Ovary (tissue), 9 donors: Measurements from ENCODE around the gene TMEM63C. TPM values are rescaled to one million over a fixed set of nuclear protein-coding genes. Genes with fewer than 3 reads are reported as not detected.

ENCODE experiments used
- DNase-seq, 5 donors: peaks; one replicate each; pipeline ENCODE4 v3.0.0-alpha.2; 2019 to 2020
- H3K27ac ChIP-seq, 2 donors: fragments of 200-600 bp; one replicate each; pipeline versions ENCODE4 v1.5.1 to v1.8.0; 2019 to 2022
- H3K27me3 ChIP-seq: fragments of 200-600 bp; one replicate; pipeline ENCODE4 v1.8.0; 2022
- H3K36me3 ChIP-seq: fragments of 200-600 bp; sonication (generic); one replicate; pipeline ENCODE4 v1.5.1; 2019
- H3K4me1 ChIP-seq: one replicate; pipeline ENCODE4 v1.8.1; 2013; ENCODE audit warnings: mild to moderate bottlenecking, moderate library complexity; ENCODE audit not compliant: insufficient read depth
- H3K4me3 ChIP-seq: fragments of 200-600 bp; sonication (generic); one replicate; pipeline ENCODE4 v1.5.1; 2017
- H3K9me3 ChIP-seq, 2 donors: fragments of 200-600 bp in 1 of 2; sonication (generic) in 1 of 2; one replicate each; pipeline versions ENCODE4 v1.5.1 to v1.8.1; 2013 to 2019; ENCODE audit warnings: mild to moderate bottlenecking in 1 of 2, moderate library complexity in 1 of 2
- CTCF ChIP-seq, 3 donors: fragments of 450-650 bp in 2 of 3; fragments of 200-600 bp in 1 of 3; IDR thresholded peaks; one replicate each; pipeline versions ENCODE4 v1.5.1 to v1.8.0; 2016 to 2022; ENCODE audit warnings: antibody characterized with exemption in 3 of 3, mild to moderate bottlenecking in 1 of 3
- EP300 ChIP-seq: sonication (generic); formaldehyde crosslinking; IDR thresholded peaks from one replicate; pipeline ENCODE4 v1.6.1; 2017; ENCODE audit warnings: antibody characterized with exemption
- POLR2A ChIP-seq: fragments of 450-650 bp; IDR thresholded peaks from one replicate; pipeline ENCODE4 v1.6.1; 2017; ENCODE audit warnings: antibody characterized with exemption, mild to moderate bottlenecking, moderate library complexity
- WGBS, 3 donors: extraction: QIAGEN DNeasy Blood & Tissue Kit in 1 of 3; methylation state at CpG; one replicate each; pipeline versions ENCODE4 v1.1.5 to v1.1.7; 2013 to 2017; 5-methylcytosine and 5-hydroxymethylcytosine counted together
- intact Hi-C, 4 donors: fragments of 100-400 bp; cut with DNase I; formaldehyde crosslinking; loops; one replicate each; pipeline versions ENCODE4 v1.11.0 to v1.15.1; 2022 to 2023
- polyA plus RNA-seq, 2 donors: library from polyadenylated mRNA; stranded (reverse); fragments of 200-250 nt in 1 of 2; fragments of 350-450 nt in 1 of 2; fragmentation: Illumina TruSeq in 1 of 2; extraction: RNeasy Lipid Tissue Mini Kit (QIAGEN cat#74804) in 1 of 2; gene quantifications; one replicate each; pipeline ENCODE4 v1.2.3, GENCODE V29; 2013 to 2014
- total RNA-seq, 7 donors: library from RNA; depleted of rRNA in 2 of 7; stranded (reverse); fragments of >200 nt in 2 of 7; fragmentation: NEBNext Ultra II Directional in 3 of 7; extraction: Animal tissue kit (Norgen Biotek cat#: 25700) in 3 of 7; gene quantifications; one replicate each; pipeline versions ENCODE4 v1.1.0 to v1.2.4, GENCODE V29; 2016 to 2023
- donor health status: DM: no; HTN: no; CAD: no; lungs with moderate emphysema.
- donor health status: DM: no; HTN: no; CAD: no.
- donor health status: Bipolar disorder and iron deficiency.
- donor health status: DM: yes; HTN: yes; CAD: no.
- donor health status: DM: no; HTN: no; CAD: no.
- donor health status: DM: yes; HTN: yes; CAD: no.

The TMEM63C gene
- total and polyA plus RNA-seq, 9 donors: 0.16 to 1.7 (median 0.25) TPM; not detected in 1

- intact Hi-C loops: no loop called here
- no peak for TF ChIP-seq POLR2A
- TF ChIP-seq CTCF (IDR thresholded peaks at IDR 0.05): no peak
- no peak for TF ChIP-seq EP300
- H3K36me3 ChIP-seq: no peaks in the 10 kb centered on the region
- 93 to 96% (median 93%) methylated on average over 7 of the region's 7 CpGs for WGBS, 3 donors
- no peaks in the 10 kb centered on the region for H3K27me3 ChIP-seq
- no peaks in the 10 kb centered on the region for H3K4me1 ChIP-seq
- H3K27ac ChIP-seq: no peak overlapping the region
- H3K4me3 ChIP-seq: no peak overlapping the region
- H3K9me3 ChIP-seq: no peaks in the 10 kb centered on the region
- no peak for DNase-seq
Measured at GRCh38 chr14:77248666-77249065, 67.1 kb downstream of the TMEM63C start.

- no peaks in the 10 kb centered on the region for H3K9me3 ChIP-seq
- TF ChIP-seq EP300: no peak
- no peak for TF ChIP-seq POLR2A
- no peak for TF ChIP-seq CTCF (IDR thresholded peaks at IDR 0.05)
- no peak for DNase-seq
- WGBS, 3 donors: 91 to 94% (median 93%) methylated on average over 7 of the region's 7 CpGs
- no peaks in the 10 kb centered on the region for H3K36me3 ChIP-seq
- no peak overlapping the region for H3K27ac ChIP-seq
- intact Hi-C loops: no loop called here
- no peaks in the 10 kb centered on the region for H3K27me3 ChIP-seq
- no peaks in the 10 kb centered on the region for H3K4me1 ChIP-seq
- no peak overlapping the region for H3K4me3 ChIP-seq
Measured at GRCh38 chr14:77249286-77249685, 67.7 kb downstream of the TMEM63C start.

- no peak overlapping the region for H3K27ac ChIP-seq
- 81 to 88% (median 85%) methylated on average over 6 of the region's 6 CpGs for WGBS, 3 donors
- TF ChIP-seq POLR2A: no peak
- TF ChIP-seq EP300: no peak
- TF ChIP-seq CTCF (IDR thresholded peaks at IDR 0.05): no peak
- no peak overlapping the region for H3K4me3 ChIP-seq
- DNase-seq: no peak
- no peaks in the 10 kb centered on the region for H3K9me3 ChIP-seq
- no peaks in the 10 kb centered on the region for H3K4me1 ChIP-seq
- intact Hi-C loops: no loop called here
- H3K36me3 ChIP-seq: no peaks in the 10 kb centered on the region
- no peaks in the 10 kb centered on the region for H3K27me3 ChIP-seq
Measured at GRCh38 chr14:77250927-77251326, 69.3 kb downstream of the TMEM63C start.

GRCh38 chr14:77251870-77252269 is 70.3 kb downstream of the TMEM63C start:
- WGBS, 3 donors: 89 to 93% (median 91%) methylated on average over 11 of the region's 11 CpGs
- H3K36me3 ChIP-seq: no peaks in the 10 kb centered on the region
- TF ChIP-seq EP300 (no peak), POLR2A (no peak), CTCF (IDR thresholded peaks at IDR 0.05) (no peak)
- H3K4me3 ChIP-seq: no peak overlapping the region
- no peaks in the 10 kb centered on the region for H3K9me3 ChIP-seq
- no peak for DNase-seq
- H3K27me3 ChIP-seq: no peaks in the 10 kb centered on the region
- intact Hi-C loops: no loop called here
- no peak overlapping the region for H3K27ac ChIP-seq
- no peaks in the 10 kb centered on the region for H3K4me1 ChIP-seq
